K562 (cell line): ENCODE results near the gene TMEM131. TPM values are rescaled to one million over a fixed set of nuclear protein-coding genes. Genes with fewer than 3 reads are reported as not detected.

Experiments
- AFF4 ChIP-seq: sonication (generic); formaldehyde crosslinking; IDR thresholded peaks from 2 replicates; pipeline ENCODE4 v1.8.0; 2023; ENCODE audit warnings: mild to moderate bottlenecking, missing genetic modification reagents
- BDP1 ChIP-seq: IDR thresholded peaks from 3 replicates; pipeline ENCODE4 v1.6.1; 2011; ENCODE audit not compliant: insufficient read length, insufficient read depth
- CBX1 ChIP-seq: sonication (generic); IDR thresholded peaks from 2 replicates; pipeline ENCODE4 v1.6.1; 2016; ENCODE audit warnings: antibody characterized with exemption, low read depth, mild to moderate bottlenecking
- CC2D1A ChIP-seq: fragments of 450-650 bp; IDR thresholded peaks from 2 replicates; pipeline ENCODE4 v1.6.1; 2017; ENCODE audit warnings: mild to moderate bottlenecking
- ESRRB ChIP-seq: fragments of 250-450 bp; sonication (Bioruptor Pico); IDR thresholded peaks from 2 replicates; pipeline ENCODE4 v1.5.0; 2020; ENCODE audit warnings: mild to moderate bottlenecking, moderate library complexity, borderline replicate concordance
- FOS ChIP-seq: IDR thresholded peaks from 3 replicates; pipeline ENCODE4 v1.6.1; 2011; ENCODE audit not compliant: insufficient read length; ENCODE audit errors: extremely low read depth
- GMEB1 ChIP-seq: fragments of 250-450 bp; sonication (Bioruptor Pico); IDR thresholded peaks from 2 replicates; pipeline ENCODE4 v1.4.0; 2020; ENCODE audit warnings: mild to moderate bottlenecking
- HNRNPLL ChIP-seq: fragments of 200-400 bp; formaldehyde crosslinking; IDR thresholded peaks from 2 replicates; pipeline ENCODE4 v1.6.1; 2017; ENCODE audit warnings: low read length, low read depth, mild to moderate bottlenecking; ENCODE audit not compliant: poor library complexity, severe bottlenecking
- MTA3 ChIP-seq: fragments of 450-650 bp; formaldehyde crosslinking; IDR thresholded peaks from 2 replicates; pipeline ENCODE4 v1.6.1; 2017; ENCODE audit warnings: mild to moderate bottlenecking, borderline replicate concordance
- ZBTB40 ChIP-seq, 2 experiments: fragments of 450-650 bp in 1 of 2; sonication (generic) in 1 of 2; formaldehyde crosslinking in 1 of 2; IDR thresholded peaks; 2 replicates each; pipeline versions ENCODE4 v1.7.1 to v1.9.0; 2016 to 2022; ENCODE audit warnings: inconsistent platforms in 1 of 2, mild to moderate bottlenecking in 1 of 2, missing genetic modification reagents in 1 of 2
- ZBTB8A ChIP-seq: fragments of 450-650 bp; IDR thresholded peaks from 2 replicates; pipeline ENCODE4 v1.6.1; 2018; ENCODE audit warnings: mild to moderate bottlenecking, moderate library complexity; ENCODE audit not compliant: partially characterized antibody
- ZNF165 ChIP-seq: fragments of 250-450 bp; sonication (Bioruptor Pico); IDR thresholded peaks from 2 replicates; pipeline ENCODE4 v1.4.0; 2020; ENCODE audit warnings: borderline replicate concordance
- polyA plus RNA-seq, 8 experiments: library from polyadenylated mRNA; depleted of rRNA in 4 of 8; stranded (reverse) in 5 of 8; unstranded in 3 of 8; fragments of >200 nt; fragmentation: Nextera tagmentation in 2 of 8; fragmentation: Illumina TruSeq in 1 of 8; extraction: Ambion mirVana in 2 of 8; extraction: Trizol in 1 of 8; gene quantifications; 2 replicates each; pipeline versions ENCODE4 v1.2.1 to v1.2.3, GENCODE V29; 2011 to 2014; ENCODE audit warnings: inconsistent platforms in 1 of 8, missing spikeins in 1 of 8
- total RNA-seq, 7 experiments: library from RNA; depleted of rRNA in 6 of 7; stranded (reverse); fragments of >200 nt in 6 of 7; fragmentation: Illumina TruSeq in 2 of 7; extraction: Trizol in 2 of 7; gene quantifications; 2 replicates each; pipeline versions ENCODE4 v1.2.1 to v1.2.3, GENCODE V29; 2011 to 2021; ENCODE audit warnings: low replicate concordance in 1 of 7

Gene TMEM131
- total and polyA plus RNA-seq, 9 of the 15 experiments (the other 6 are each of a cell fraction or from before 2014, with no cell fraction given) = 2.5 to 21.1 (median 12.4) TPM

- no peak for TF ChIP-seq GMEB1 (CRISPR knock-in tag)
- no peak for TF ChIP-seq ZBTB40 (IDR thresholded peaks at IDR 0.05)
- no peak for TF ChIP-seq ZBTB40 (CRISPR knock-in tag; IDR thresholded peaks at IDR 0.05)
- no peak for TF ChIP-seq HNRNPLL
- no peak for TF ChIP-seq AFF4
- no peak for TF ChIP-seq ZNF165
- no peak for TF ChIP-seq BDP1
- TF ChIP-seq CC2D1A = no peak
- no peak for TF ChIP-seq FOS
- peak; percentile 66; the same call in 1 of the 2 replicates for TF ChIP-seq CBX1
- no peak for TF ChIP-seq ESRRB
- no peak for TF ChIP-seq MTA3
- no peak for TF ChIP-seq ZBTB8A
Measured at GRCh38 chr2:97714084-97714949, 281.4 kb downstream of the TMEM131 start (continued).
